GM21515 (cell line): ENCODE measurements around the gene KEAP1.
"Not testable (repeated sequence)": the region's sequence is repeated elsewhere in the genome, so short reads cannot be mapped to it uniquely, and the experiment has no call there.

ENCODE experiments used
- ATAC-seq: cut with Tn5 transposase; IDR thresholded peaks from one replicate; pipeline ENCODE4 v1.9.1; 2021; ENCODE audit not compliant: unreplicated experiment

The KEAP1 gene

DNA sequence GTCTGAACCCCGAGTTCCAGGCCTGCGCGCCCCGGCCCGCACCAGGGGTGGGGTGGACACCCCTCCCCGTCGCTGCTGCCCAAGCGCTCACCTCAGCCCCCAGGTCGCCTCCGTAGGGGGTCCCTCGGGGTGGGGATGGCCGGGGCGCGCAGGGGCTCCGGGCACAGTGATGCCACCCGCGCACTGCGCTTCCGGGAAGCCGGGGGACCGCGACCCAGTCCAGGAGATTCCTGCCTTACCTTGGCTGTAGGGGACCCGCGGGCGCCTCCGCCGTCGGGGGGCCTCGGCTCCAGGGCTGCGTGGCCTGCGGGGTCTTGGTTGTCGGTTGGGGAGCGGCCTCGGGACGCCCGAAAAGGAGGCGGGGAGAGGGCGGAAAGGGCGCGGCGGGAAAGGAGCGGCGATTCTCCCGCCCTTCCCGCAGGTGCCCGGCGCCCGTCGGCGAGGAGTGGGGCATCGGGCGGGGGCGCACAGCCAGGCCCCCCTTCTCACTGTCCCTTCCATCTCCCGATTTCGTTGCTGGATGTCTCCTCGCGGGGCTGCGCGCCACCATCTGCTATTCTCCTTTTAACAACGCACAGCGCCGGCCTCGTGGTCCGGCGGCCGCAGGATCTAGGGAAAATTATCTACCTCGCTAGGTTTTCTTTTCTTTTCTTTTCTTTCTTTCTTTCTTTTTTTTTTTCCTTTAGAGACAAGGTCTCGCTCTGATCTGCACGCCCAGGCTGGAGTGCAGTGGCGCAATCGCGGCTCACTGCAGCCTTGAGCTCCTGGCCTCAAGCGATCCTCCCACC lies at the start of gene KEAP1:
KEAP1 (minus strand) TSS at position 355 of the 788 bp plus-strand sequence. CDS start 3,323 bp downstream, outside the sequence.
- no peak for ATAC-seq

DNA sequence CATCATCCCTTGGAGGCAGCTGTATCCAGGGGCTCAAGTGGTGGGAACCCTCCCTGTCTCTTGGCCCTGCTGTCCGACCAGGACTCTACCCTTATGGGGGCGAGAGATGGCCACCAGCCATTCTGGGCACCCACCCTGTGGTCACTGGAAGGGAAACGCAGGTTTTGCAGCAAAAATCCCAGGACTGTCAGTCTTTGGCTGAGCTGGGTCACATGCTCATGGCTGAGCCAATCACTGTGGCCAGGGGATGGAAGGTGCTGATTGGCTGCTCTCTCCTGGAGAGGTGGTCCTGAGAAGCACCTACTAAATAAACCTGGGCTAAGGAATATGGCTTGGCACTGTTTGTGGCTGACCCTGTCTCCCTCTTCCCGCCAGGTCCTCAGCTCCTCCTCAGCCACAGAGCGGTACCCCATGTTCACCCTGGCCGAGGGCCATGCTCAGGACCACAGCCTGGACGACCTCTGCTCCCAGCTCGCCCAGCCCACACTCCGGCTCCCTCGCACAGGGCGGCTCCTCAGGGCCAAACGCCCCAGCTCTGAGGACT lies 49.4 kb upstream of the KEAP1 start:
- no peak for ATAC-seq

- ATAC-seq, result no peak
Observed at GRCh38 chr19:10551698-10552301, 48.6 kb upstream of the KEAP1 start.

GRCh38 chr19:10551006-10551405 lies 47.9 kb upstream of the KEAP1 start:
- not testable (repeated sequence) for ATAC-seq

- no peak for ATAC-seq
Observed at GRCh38 chr19:10550336-10550735, 47.2 kb upstream of the KEAP1 start.

GRCh38 chr19:10549733-10550132 lies 46.6 kb upstream of the KEAP1 start:
- ATAC-seq, result no peak

- ATAC-seq, result no peak
Observed at GRCh38 chr19:10548746-10549276, 45.7 kb upstream of the KEAP1 start.

GRCh38 chr19:10546817-10547216 lies 43.7 kb upstream of the KEAP1 start:
- no peak for ATAC-seq

GRCh38 chr19:10544753-10545251 lies 41.6 kb upstream of the KEAP1 start:
- no peak for ATAC-seq

DNA sequence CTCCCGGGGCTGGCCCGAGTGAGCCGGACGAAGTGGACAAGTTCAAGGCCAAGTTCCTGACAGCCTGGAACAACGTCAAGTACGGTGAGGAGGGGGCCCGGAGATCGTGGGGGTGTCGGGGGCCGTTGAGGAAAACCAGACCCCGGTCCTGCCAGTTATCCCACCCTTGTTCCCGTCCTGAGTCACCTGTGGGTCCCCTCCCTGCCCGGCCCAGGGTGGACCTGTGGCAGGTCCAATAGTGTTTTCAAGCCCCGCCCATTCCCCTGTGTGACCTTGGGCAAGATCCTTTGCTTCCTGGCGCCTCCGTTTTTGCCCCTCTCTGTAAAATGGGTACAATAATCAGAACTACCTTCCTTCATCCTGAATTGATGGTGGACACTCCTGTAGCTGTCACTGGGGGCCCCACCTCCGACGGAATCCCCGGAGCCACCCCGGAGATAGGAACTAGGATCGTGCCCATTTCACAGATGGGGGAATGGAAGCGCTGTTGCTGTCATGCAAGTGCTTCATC lies 41.1 kb upstream of the KEAP1 start:
- no peak for ATAC-seq

- ATAC-seq, result peak; percentile 70
Observed at GRCh38 chr19:10543420-10544241, 40.5 kb upstream of the KEAP1 start, which contains the start of gene ATG4D. Gene ATG4D (plus strand): TSS chr19:10543904. CDS start chr19:10544091, 187 bp downstream.

- ATAC-seq, result no peak
Observed at GRCh38 chr19:10543059-10543419, 39.9 kb upstream of the KEAP1 start.

DNA sequence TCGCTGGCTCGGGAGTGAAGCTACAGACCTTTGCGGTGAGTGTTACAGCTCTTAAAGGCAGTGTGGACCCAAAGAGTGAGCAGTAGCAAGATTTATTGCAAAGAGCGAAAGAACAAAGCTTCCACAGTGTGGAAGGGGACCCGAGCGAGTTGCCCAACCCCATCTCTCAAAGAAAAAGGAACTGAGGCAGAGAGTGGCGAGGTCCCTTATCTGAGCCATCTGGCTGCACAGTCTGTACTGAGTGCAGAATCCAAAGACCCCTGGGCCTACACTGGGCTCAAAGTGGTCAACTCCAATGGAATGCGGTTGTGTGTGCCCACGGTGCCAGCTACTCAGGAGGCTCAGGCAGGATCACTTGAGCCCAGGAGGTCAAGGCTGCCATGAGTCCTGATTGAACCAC lies 35.9 kb upstream of the KEAP1 start:
- ATAC-seq, result not testable (repeated sequence)

GRCh38 chr19:10538204-10538983 lies 35.2 kb upstream of the KEAP1 start:
- no peak for ATAC-seq

- ATAC-seq, result no peak
Observed at GRCh38 chr19:10537668-10538067, 34.5 kb upstream of the KEAP1 start.

GRCh38 chr19:10535613-10536012 lies 32.5 kb upstream of the KEAP1 start:
- no peak for ATAC-seq

GRCh38 chr19:10533646-10534386 lies 30.7 kb upstream of the KEAP1 start:
- ATAC-seq, result no peak

GRCh38 chr19:10532457-10532856 lies 29.3 kb upstream of the KEAP1 start:
- ATAC-seq, result no peak

DNA sequence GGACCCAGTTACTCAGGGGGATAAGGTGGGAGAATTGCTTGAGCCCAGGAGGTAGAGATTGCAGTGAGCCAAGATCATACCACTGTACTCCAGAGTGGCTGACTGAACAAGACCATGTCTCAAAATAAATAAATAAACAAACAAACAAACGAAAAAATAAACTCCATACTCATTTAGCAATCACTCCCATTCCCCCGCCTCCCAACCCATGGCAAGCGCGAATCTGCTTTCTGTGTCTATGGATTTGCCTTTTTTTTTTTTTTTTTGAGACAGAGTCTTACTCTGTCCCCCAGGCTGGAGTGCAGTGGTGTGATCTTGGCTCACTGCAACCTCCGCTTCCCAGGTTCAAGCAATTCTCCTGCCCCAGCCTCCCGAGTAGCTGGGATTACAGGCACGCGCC lies 23.7 kb upstream of the KEAP1 start:
- ATAC-seq, result not testable (repeated sequence)
